Thymus (tissue), 11 donors: ENCODE results near the gene GBGT1. TPM values are rescaled to one million over a fixed set of nuclear protein-coding genes. Genes with fewer than 3 reads are reported as not detected.

Source experiments
- DNase-seq, 9 donors: peaks; one replicate each; pipeline ENCODE4 v3.0.0-alpha.2; 2013; ENCODE audit warnings: low spot score in 9 of 9, low read depth in 6 of 9, missing footprints in 1 of 9
- H3K27ac ChIP-seq, 2 donors: one replicate each; pipeline ENCODE4 v1.5.1; 2013; ENCODE audit warnings: control low read depth in 1 of 2, low read depth in 1 of 2, low read length in 1 of 2, mild to moderate bottlenecking in 1 of 2, moderate library complexity in 1 of 2
- H3K27me3 ChIP-seq, 2 donors: one replicate each; pipeline ENCODE4 v1.5.1; 2013; ENCODE audit warnings: low read length in 1 of 2; ENCODE audit not compliant: control insufficient read depth in 2 of 2, insufficient read depth in 1 of 2
- H3K36me3 ChIP-seq, 2 donors: one replicate each; pipeline ENCODE4 v1.5.1; 2013; ENCODE audit warnings: low read length in 1 of 2, mild to moderate bottlenecking in 1 of 2, moderate library complexity in 1 of 2; ENCODE audit not compliant: control insufficient read depth in 2 of 2, insufficient read depth in 2 of 2
- H3K4me1 ChIP-seq, 2 donors: one replicate each; pipeline ENCODE4 v1.5.1; 2013; ENCODE audit warnings: low read length in 2 of 2; ENCODE audit not compliant: control insufficient read depth in 2 of 2, insufficient read depth in 2 of 2
- H3K4me3 ChIP-seq, 2 donors: one replicate each; pipeline ENCODE4 v1.5.1; 2013; ENCODE audit warnings: low read length in 2 of 2, control low read depth in 1 of 2, mild to moderate bottlenecking in 1 of 2
- H3K9me3 ChIP-seq, 2 donors: one replicate each; pipeline ENCODE4 v1.5.1; 2013; ENCODE audit warnings: low read length in 1 of 2, mild to moderate bottlenecking in 1 of 2; ENCODE audit not compliant: control insufficient read depth in 2 of 2, insufficient read depth in 1 of 2
- WGBS: extraction: QIAGEN DNeasy Blood & Tissue Kit; methylation state at CpG from one replicate; pipeline ENCODE4 v1.1.7; 2013; 5-methylcytosine and 5-hydroxymethylcytosine counted together
- polyA plus RNA-seq: library from polyadenylated mRNA; stranded (reverse); fragments of 200-250 nt; gene quantifications from one replicate; pipeline ENCODE4 v1.2.3, GENCODE V29; 2013
- total RNA-seq: library from RNA; stranded (reverse); fragments of 120-200 nt; gene quantifications from one replicate; pipeline ENCODE4 v1.2.4, GENCODE V29; 2013
- donor health status: healthy.

GBGT1 gene
- total and polyA plus RNA-seq, 2 donors, result 3.0 to 5.3 TPM

DNA sequence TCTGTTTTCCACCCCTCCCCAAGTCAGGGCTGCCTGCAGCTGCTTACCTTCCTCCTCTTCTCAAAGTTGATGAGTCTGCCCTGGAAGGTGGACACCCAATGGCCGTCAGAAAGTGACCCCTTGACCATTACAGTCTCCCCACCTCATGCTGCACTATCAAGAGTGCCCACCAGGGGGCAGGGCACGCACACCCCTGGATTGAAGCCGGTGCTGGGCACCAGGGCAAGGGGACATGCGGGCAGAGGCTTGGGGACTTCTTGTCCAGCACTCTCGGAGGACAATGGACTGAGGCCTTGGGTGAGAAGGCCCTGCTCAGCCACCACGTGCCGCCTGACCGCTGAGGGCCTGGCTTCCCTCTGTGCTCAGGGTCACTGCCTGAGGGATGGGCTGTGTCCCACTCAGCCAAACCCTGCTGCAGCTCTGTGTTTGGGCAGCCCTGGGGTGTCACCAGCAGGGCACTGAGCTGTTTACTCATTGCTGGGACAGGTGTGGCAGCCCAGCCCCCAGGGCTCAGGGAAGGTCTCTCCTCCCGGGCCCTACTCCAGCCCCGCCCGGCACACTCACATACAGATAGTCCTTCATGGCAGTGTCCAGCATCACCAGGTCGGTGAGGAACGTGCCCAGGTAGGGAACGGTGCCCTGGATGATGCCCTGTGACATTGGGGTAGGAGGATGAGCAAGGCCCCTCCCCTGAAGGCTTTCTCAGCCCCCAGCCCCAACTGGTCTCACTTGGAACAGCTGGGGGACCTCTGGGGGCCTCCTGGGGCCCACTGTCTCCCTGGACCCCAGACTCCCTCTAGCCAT, 60.3 kb downstream of the GBGT1 start:
- peak in 2 of 9 donors; percentile 46 to 50 for DNase-seq
- WGBS, result 83% methylated on average over 14 of the region's 14 CpGs

More for the DNA sequence above, 60.3 kb downstream of the GBGT1 start:
- Histone ChIP-seq H3K4me1 (no peaks in the 10 kb centered on the region), H3K27ac (no peak overlapping the region), H3K4me3 (no peak overlapping the region), H3K9me3 (no peaks in the 10 kb centered on the region), H3K27me3 (no peaks in the 10 kb centered on the region), H3K36me3 (peaks cover 70 to 79% of the 10 kb centered on the region in 2 donors)

Other genes starting within 250 kb of the GBGT1 start
- gene TSC1, start 219.3 kb downstream of the GBGT1 start, total RNA-seq, result 15.1 TPM
- gene TSC1, start 219.3 kb downstream of the GBGT1 start, polyA plus RNA-seq, result 18.7 TPM
- gene GFI1B, start 185.2 kb downstream of the GBGT1 start, total RNA-seq, result 0.61 TPM
- gene GFI1B, start 185.2 kb downstream of the GBGT1 start, polyA plus RNA-seq, result 0.34 TPM
- 64.0 TPM for gene GTF3C5, start 132.9 kb downstream of the GBGT1 start, total RNA-seq
- 85.7 TPM for gene GTF3C5, start 132.9 kb downstream of the GBGT1 start, polyA plus RNA-seq
- gene CEL, start 101.9 kb downstream of the GBGT1 start, total RNA-seq, result 0.76 TPM
- 3.2 TPM for gene CEL, start 101.9 kb downstream of the GBGT1 start, polyA plus RNA-seq
- 25.9 TPM for gene RALGDS, start 42.7 kb downstream of the GBGT1 start, total RNA-seq
- 42.1 TPM for gene RALGDS, start 42.7 kb downstream of the GBGT1 start, polyA plus RNA-seq
- not detected for gene OBP2B, start 45.3 kb upstream of the GBGT1 start, total RNA-seq
- 0.09 TPM for gene OBP2B, start 45.3 kb upstream of the GBGT1 start, polyA plus RNA-seq
- 0.14 TPM for gene ABO, start 111.3 kb upstream of the GBGT1 start, total RNA-seq
- 1.3 TPM for gene ABO, start 111.3 kb upstream of the GBGT1 start, polyA plus RNA-seq
- 13.6 TPM for gene SURF6, start 172.3 kb upstream of the GBGT1 start, total RNA-seq
- 17.2 TPM for gene SURF6, start 172.3 kb upstream of the GBGT1 start, polyA plus RNA-seq
- gene MED22, start 184.2 kb upstream of the GBGT1 start, total RNA-seq, result 13.1 TPM
- gene MED22, start 184.2 kb upstream of the GBGT1 start, polyA plus RNA-seq, result 13.6 TPM
- gene RPL7A, start 184.3 kb upstream of the GBGT1 start, total RNA-seq, result 2,397 TPM
- 3,092 TPM for gene RPL7A, start 184.3 kb upstream of the GBGT1 start, polyA plus RNA-seq
- gene SURF1, start 192.6 kb upstream of the GBGT1 start, total RNA-seq, result 31.9 TPM
- gene SURF1, start 192.6 kb upstream of the GBGT1 start, polyA plus RNA-seq, result 84.0 TPM
- gene SURF2, start 192.6 kb upstream of the GBGT1 start, total RNA-seq, result 21.9 TPM
- gene SURF2, start 192.6 kb upstream of the GBGT1 start, polyA plus RNA-seq, result 34.0 TPM
- gene SURF4, start 212.1 kb upstream of the GBGT1 start, total RNA-seq, result 87.3 TPM
- 52.0 TPM for gene SURF4, start 212.1 kb upstream of the GBGT1 start, polyA plus RNA-seq
- gene STKLD1, start 212.5 kb upstream of the GBGT1 start, total RNA-seq, result 0.94 TPM
- gene STKLD1, start 212.5 kb upstream of the GBGT1 start, polyA plus RNA-seq, result 1.5 TPM